ENCODE results near the gene ZNF689. TPM values are rescaled to one million over a fixed set of nuclear protein-coding genes. Genes with fewer than 3 reads are reported as not detected.

ZNF689 gene
- total and polyA plus RNA-seq, 2 of the 13 experiments (the other 11 are each of a cell fraction or from before 2014, with no cell fraction given) = 9.7 to 19.5 TPM

GRCh38 chr16:30557957-30558788 lies 52.0 kb downstream of the ZNF689 start, which contains the start of gene ZNF764 (continued):
- TF ChIP-seq ZNF24 (IDR thresholded peaks at IDR 0.05) (no peak; the same call in 1 of the 2 replicates), PHF8 (CRISPR knock-in tag; IDR thresholded peaks at IDR 0.05) (peak; percentile 98), GMEB2 (CRISPR knock-in tag; IDR thresholded peaks at IDR 0.05; ENCODE audit: low read depth) (peak; percentile 97), SNAPC2 (CRISPR knock-in tag; IDR thresholded peaks at IDR 0.05) (peak; percentile 16; the same call in 1 of the 2 replicates), ZFYVE20 (CRISPR knock-in tag; IDR thresholded peaks at IDR 0.05; ENCODE audit: borderline replicate concordance, low read depth) (no peak), PAX8 (CRISPR knock-in tag; IDR thresholded peaks at IDR 0.05; ENCODE audit: borderline replicate concordance) (0 out of 2 replicates have a peak, but pooled peaks have one; percentile 74), FOXK1 (CRISPR knock-in tag; IDR thresholded peaks at IDR 0.05; ENCODE audit: borderline replicate concordance, low read depth) (peak; percentile 70; the same call in 1 of the 2 replicates), PATZ1 (CRISPR knock-in tag; IDR thresholded peaks at IDR 0.05) (peak; percentile 46; the same call in 1 of the 2 replicates), SRF (IDR thresholded peaks at IDR 0.05; ENCODE audit: low read depth, low read length) (0 out of 2 replicates have a peak, but pooled peaks have one; percentile 22), ZNF768 (CRISPR knock-in tag; IDR thresholded peaks at IDR 0.05) (no peak; the same call in 1 of the 2 replicates), GABPB1 (CRISPR knock-in tag; IDR thresholded peaks at IDR 0.05) (peak; percentile 90), ZNF34 (CRISPR knock-in tag; IDR thresholded peaks at IDR 0.05; ENCODE audit: borderline replicate concordance) (no peak), ZBTB44 (CRISPR knock-in tag; IDR thresholded peaks at IDR 0.05) (0 out of 2 replicates have a peak, but pooled peaks have one; percentile 30), ZNF253 (CRISPR knock-in tag; IDR thresholded peaks at IDR 0.05; ENCODE audit: borderline replicate concordance) (0 out of 2 replicates have a peak, but pooled peaks have one; percentile 70), RCOR2 (CRISPR knock-in tag; IDR thresholded peaks at IDR 0.05) (no peak; the same call in 1 of the 2 replicates), FOXP1 (IDR thresholded peaks at IDR 0.05) (no peak), FOXP1 (CRISPR knock-in tag; IDR thresholded peaks at IDR 0.05) (peak; percentile 4; the same call in 1 of the 2 replicates), ZNF572 (CRISPR knock-in tag; IDR thresholded peaks at IDR 0.05) (peak; percentile 60; the same call in 1 of the 2 replicates)

Data from HepG2 (cell line).